NCI-H345 treated with DMSO at 0.1 percent for 48 hours (cell line): ENCODE data around the gene ATPAF2.
"Not testable (repeated sequence)": the region's sequence is repeated elsewhere in the genome, so short reads cannot be mapped to it uniquely, and the experiment has no call there.

Experiments used
- DNase-seq: peaks from one replicate; lab custom pipeline; 2025; ENCODE audit not compliant: unreplicated experiment; lab: John Stamatoyannopoulos, UW

ATPAF2 gene

GRCh38 chr17:18014006-18014405 is 25.0 kb downstream of the ATPAF2 start:
- no peak for DNase-seq

- DNase-seq: no peak
Observed at GRCh38 chr17:18011286-18011685, 27.7 kb downstream of the ATPAF2 start.

- no peak for DNase-seq
Observed at GRCh38 chr17:18009609-18010420, 29.2 kb downstream of the ATPAF2 start.

- DNase-seq: no peak
Observed at GRCh38 chr17:18008496-18009268, 30.3 kb downstream of the ATPAF2 start.

- no peak for DNase-seq
Observed at GRCh38 chr17:18006495-18007239, 32.3 kb downstream of the ATPAF2 start.

- no peak for DNase-seq
Observed at GRCh38 chr17:18005496-18005895, 33.5 kb downstream of the ATPAF2 start.

- DNase-seq: no peak
Observed at GRCh38 chr17:18004884-18005305, 34.1 kb downstream of the ATPAF2 start.

- DNase-seq: peak; percentile 23
Observed at GRCh38 chr17:18004345-18004744, 34.6 kb downstream of the ATPAF2 start.

GRCh38 chr17:18002171-18002570 is 36.8 kb downstream of the ATPAF2 start:
- no peak for DNase-seq

GRCh38 chr17:18000030-18000408 is 38.9 kb downstream of the ATPAF2 start:
- no peak for DNase-seq

- no peak for DNase-seq
Observed at GRCh38 chr17:17999364-18000029, 39.5 kb downstream of the ATPAF2 start.

- no peak for DNase-seq
Observed at GRCh38 chr17:17998934-17999333, 40.0 kb downstream of the ATPAF2 start.

- DNase-seq: not testable (repeated sequence)
Observed at GRCh38 chr17:17995887-17996286, 43.1 kb downstream of the ATPAF2 start.

GRCh38 chr17:17994271-17995069 is 44.5 kb downstream of the ATPAF2 start:
- DNase-seq: no peak

GRCh38 chr17:17993852-17994251 is 45.1 kb downstream of the ATPAF2 start:
- DNase-seq: no peak

GRCh38 chr17:17993366-17993765 is 45.6 kb downstream of the ATPAF2 start:
- DNase-seq: no peak

GRCh38 chr17:17990282-17990681 is 48.7 kb downstream of the ATPAF2 start:
- no peak for DNase-seq

GRCh38 chr17:17989618-17990017 is 49.4 kb downstream of the ATPAF2 start:
- no peak for DNase-seq

- DNase-seq: no peak
Observed at GRCh38 chr17:17989081-17989480, 49.9 kb downstream of the ATPAF2 start.

GRCh38 chr17:17988427-17988945 is 50.5 kb downstream of the ATPAF2 start:
- DNase-seq: no peak
